Stomach (tissue), 4 donors: ENCODE results near the gene BPHL.

Experiments used
- CTCF ChIP-seq, 7 experiments: fragments of 450-650 bp in 4 of 7; fragments of 200-600 bp in 3 of 7; sonication (generic) in 3 of 7; IDR thresholded peaks; one replicate each; pipeline ENCODE4 v1.5.1; 2016 to 2019; ENCODE audit warnings: antibody characterized with exemption in 7 of 7, control low read depth in 2 of 7, mild to moderate bottlenecking in 1 of 7
- EP300 ChIP-seq: sonication (generic); formaldehyde crosslinking; IDR thresholded peaks from one replicate; pipeline ENCODE4 v1.6.1; 2017; ENCODE audit warnings: antibody characterized with exemption

GRCh38 chr6:3163248-3163594, 44.7 kb downstream of the BPHL start:
- no peak for TF ChIP-seq EP300
- TF ChIP-seq CTCF (IDR thresholded peaks at IDR 0.05): no peak
